Measurements from ENCODE around the gene DNAJC3. TPM values are rescaled to one million over a fixed set of nuclear protein-coding genes. Genes with fewer than 3 reads are reported as not detected.
A peak's percentile ranks its signal among the peaks of the same experiment; 100 is the strongest.

DNAJC3 gene
- total RNA-seq, 1 donor from 2014 or later, result 29.0 TPM

- H3K4me1 Mint-ChIP-seq (ENCODE audit: unreplicated experiment), result peaks cover 4% of the 10 kb centered on the region
- H3K4me3 Mint-ChIP-seq, result no peak overlapping the region
- H3K36me3 Mint-ChIP-seq, result peaks cover 48% of the 10 kb centered on the region
- no peak overlapping the region for H3K27ac Mint-ChIP-seq
- no peak for DNase-seq (ENCODE audit: extremely low spot score, unreplicated experiment)
- TF ChIP-seq CTCF (conservative IDR thresholded peaks at IDR 0.05), result no peak
- H3K27me3 Mint-ChIP-seq, result peaks cover 7% of the 10 kb centered on the region
- no peaks in the 10 kb centered on the region for H3K9me3 Mint-ChIP-seq
These were observed 40.1 kb upstream of the DNAJC3 start for GRCh38 chr13:95636853-95637252.

GRCh38 chr13:95641291-95642027 is 35.5 kb upstream of the DNAJC3 start:
- Mint-ChIP-seq H3K27me3 (peaks cover 16% of the 10 kb centered on the region), H3K27ac (no peak overlapping the region), H3K4me3 (peak overlapping the region; percentile 79), H3K4me1 (ENCODE audit: unreplicated experiment) (peaks cover 18% of the 10 kb centered on the region), H3K9me3 (no peaks in the 10 kb centered on the region), H3K36me3 (peaks cover 28% of the 10 kb centered on the region)
- DNase-seq (ENCODE audit: extremely low spot score, unreplicated experiment), result no peak
- TF ChIP-seq CTCF (conservative IDR thresholded peaks at IDR 0.05), result no peak

- Mint-ChIP-seq H3K4me1 (ENCODE audit: unreplicated experiment) (peaks cover 18% of the 10 kb centered on the region), H3K9me3 (no peaks in the 10 kb centered on the region), H3K4me3 (peak overlapping the region; percentile 95), H3K27me3 (peaks cover 16% of the 10 kb centered on the region), H3K27ac (no peak overlapping the region), H3K36me3 (peaks cover 21% of the 10 kb centered on the region)
- TF ChIP-seq CTCF (conservative IDR thresholded peaks at IDR 0.05), result no peak
- no peak for DNase-seq (ENCODE audit: extremely low spot score, unreplicated experiment)
These were observed 34.8 kb upstream of the DNAJC3 start for GRCh38 chr13:95642028-95642621.

GRCh38 chr13:95642999-95643398 is 33.9 kb upstream of the DNAJC3 start:
- Mint-ChIP-seq H3K36me3 (peaks cover 20% of the 10 kb centered on the region), H3K4me1 (ENCODE audit: unreplicated experiment) (peaks cover 18% of the 10 kb centered on the region), H3K4me3 (peak overlapping the region; percentile 95), H3K27ac (no peak overlapping the region), H3K27me3 (peaks cover 16% of the 10 kb centered on the region), H3K9me3 (no peaks in the 10 kb centered on the region)
- TF ChIP-seq CTCF (conservative IDR thresholded peaks at IDR 0.05), result no peak
- no peak for DNase-seq (ENCODE audit: extremely low spot score, unreplicated experiment)

GRCh38 chr13:95643571-95643935 is 33.4 kb upstream of the DNAJC3 start:
- Mint-ChIP-seq H3K36me3 (peaks cover 18% of the 10 kb centered on the region), H3K9me3 (no peaks in the 10 kb centered on the region), H3K27me3 (peaks cover 16% of the 10 kb centered on the region), H3K4me3 (peak overlapping the region; percentile 95), H3K27ac (peak overlapping the region; percentile 6), H3K4me1 (ENCODE audit: unreplicated experiment) (peaks cover 18% of the 10 kb centered on the region)
- no peak for TF ChIP-seq CTCF (conservative IDR thresholded peaks at IDR 0.05)
- no peak for DNase-seq (ENCODE audit: extremely low spot score, unreplicated experiment)
